Neural cell (in vitro differentiated cells): Measurements from ENCODE around the gene TRPM8. TPM values are rescaled to one million over a fixed set of nuclear protein-coding genes. Genes with fewer than 3 reads are reported as not detected.

Experiments used
- H2AFZ ChIP-seq: fragments of 200-600, 300-800 bp; sonication (generic), shearing (Covaris generic); 2 replicates; pipeline ENCODE4 v1.6.0; 2014; ENCODE audit warnings: low read depth, mild to moderate bottlenecking, antibody characterized with exemption, low read length, moderate library complexity
- H3F3A ChIP-seq: fragments of 200-600 bp; shearing (Covaris generic); 2 replicates; pipeline ENCODE4 v1.6.1; 2016; ENCODE audit warnings: mild to moderate bottlenecking, moderate library complexity, mixed read lengths, antibody characterized with exemption, low read length; ENCODE audit not compliant: insufficient read depth, poor library complexity, severe bottlenecking
- H3K27ac ChIP-seq: fragments of 200-600, 300-800 bp; sonication (generic), shearing (Covaris generic); 2 replicates; pipeline ENCODE4 v1.5.1; 2014; ENCODE audit warnings: mild to moderate bottlenecking, low read length, moderate library complexity
- H3K27me3 ChIP-seq: fragments of 300-800, 200-600 bp; sonication (generic), shearing (Covaris generic); 2 replicates; pipeline ENCODE4 v1.6.0; 2014; ENCODE audit warnings: mild to moderate bottlenecking, low read depth, low read length, moderate library complexity; ENCODE audit not compliant: insufficient read depth
- H3K36me3 ChIP-seq: fragments of 300-800, 200-600 bp; sonication (generic), shearing (Covaris generic); 2 replicates; pipeline ENCODE4 v1.5.1; 2014; ENCODE audit warnings: mild to moderate bottlenecking, antibody characterized with exemption, low read length, moderate library complexity; ENCODE audit not compliant: insufficient read depth
- H3K4me2 ChIP-seq: fragments of 300-800, 200-600 bp; sonication (generic), shearing (Covaris generic); 2 replicates; pipeline ENCODE4 v1.6.0; 2014; ENCODE audit warnings: mild to moderate bottlenecking, low read length
- H3K4me3 ChIP-seq: fragments of 300-800, 200-600 bp; sonication (generic), shearing (Covaris generic); 2 replicates; pipeline ENCODE4 v1.5.1; 2014; ENCODE audit warnings: mild to moderate bottlenecking, low read length, moderate library complexity
- H3K79me2 ChIP-seq: fragments of 200-600 bp; shearing (Covaris generic); replicated peaks from 2 replicates; pipeline ENCODE4 v1.6.0; 2014; ENCODE audit warnings: mild to moderate bottlenecking, low read length, moderate library complexity; ENCODE audit not compliant: insufficient read depth
- H3K9ac ChIP-seq: fragments of 300-800, 200-600 bp; sonication (generic), shearing (Covaris generic); 2 replicates; pipeline ENCODE4 v1.6.1; 2016; ENCODE audit warnings: mild to moderate bottlenecking, low read length, mixed read lengths
- H3K9me2 ChIP-seq: fragments of 200-600 bp; shearing (Covaris generic); 2 replicates; pipeline ENCODE4 v1.6.1; 2016; ENCODE audit warnings: mild to moderate bottlenecking, low read length, mixed read lengths; ENCODE audit not compliant: insufficient read depth
- H3K9me3 ChIP-seq: fragments of 200-600, 300-800 bp; sonication (generic), shearing (Covaris generic); 2 replicates; pipeline ENCODE4 v1.6.1; 2016; ENCODE audit warnings: mild to moderate bottlenecking, mixed run types, low read length, moderate library complexity, mixed read lengths
- H4K20me1 ChIP-seq: fragments of 200-600 bp; shearing (Covaris generic); 2 replicates; pipeline ENCODE4 v1.6.1; 2016; ENCODE audit warnings: mild to moderate bottlenecking, mixed run types; ENCODE audit not compliant: insufficient read depth
- EP300 ChIP-seq: fragments of 450-650 bp; conservative IDR thresholded peaks from 2 replicates; pipeline ENCODE4 v1.6.1; 2014; ENCODE audit warnings: antibody characterized with exemption, mild to moderate bottlenecking, moderate library complexity; ENCODE audit not compliant: poor library complexity, severe bottlenecking
- EZH2 ChIP-seq: fragments of 200-600, 300-800 bp; shearing (Covaris generic), sonication (generic); IDR thresholded peaks from 2 replicates; pipeline ENCODE4 v1.6.1; 2014; ENCODE audit warnings: antibody characterized with exemption, low read length, borderline replicate concordance, mild to moderate bottlenecking; ENCODE audit not compliant: insufficient read depth, poor library complexity, severe bottlenecking
- MXI1 ChIP-seq: fragments of 450-650 bp; conservative IDR thresholded peaks from 2 replicates; pipeline ENCODE4 v1.6.1; 2014; ENCODE audit warnings: antibody characterized with exemption, mild to moderate bottlenecking; ENCODE audit not compliant: poor library complexity, severe bottlenecking
- POLR2AphosphoS5 ChIP-seq: IDR thresholded peaks from 2 replicates; pipeline ENCODE4 v1.6.1; 2012
- RAD21 ChIP-seq: fragments of 450-650 bp; conservative IDR thresholded peaks from 2 replicates; pipeline ENCODE4 v1.6.1; 2014; ENCODE audit warnings: antibody characterized with exemption, mild to moderate bottlenecking, moderate library complexity
- REST ChIP-seq: IDR thresholded peaks from 2 replicates; pipeline ENCODE4 v1.6.1; 2012; ENCODE audit warnings: borderline replicate concordance
- SMC3 ChIP-seq: fragments of 450-650 bp; conservative IDR thresholded peaks from 2 replicates; pipeline ENCODE4 v1.6.1; 2014; ENCODE audit warnings: antibody characterized with exemption, mild to moderate bottlenecking, moderate library complexity; ENCODE audit not compliant: poor library complexity
- TAF1 ChIP-seq: IDR thresholded peaks from 2 replicates; pipeline ENCODE4 v1.6.1; 2012; ENCODE audit warnings: low read depth
- polyA plus RNA-seq: library from polyadenylated mRNA; depleted of rRNA; stranded (reverse); fragments of >200 nt; gene quantifications from 2 replicates; pipeline ENCODE4 v1.2.3, GENCODE V29; 2014
- TF ChIP-seq, protein P1 (sequence below): fragments of 450-650 bp; IDR thresholded peaks from 2 replicates; pipeline ENCODE4 v1.5.1; 2014; ENCODE audit warnings: antibody characterized with exemption, mild to moderate bottlenecking, moderate library complexity; ENCODE audit not compliant: poor library complexity, severe bottlenecking

The TRPM8 gene
- polyA plus RNA-seq, 1 donor from 2014 or later = not detected

GRCh38 chr2:233982421-233983121, 65.4 kb downstream of the TRPM8 start:
- H3K4me3 ChIP-seq = no peak overlapping the region
- H3K9ac ChIP-seq = no peak overlapping the region
- H2AFZ ChIP-seq = no peak overlapping the region
- TF ChIP-seq SMC3 = no peak
- no peaks in the 10 kb centered on the region for H3K9me3 ChIP-seq
- no peaks in the 10 kb centered on the region for H3K27me3 ChIP-seq
- no peaks in the 10 kb centered on the region for H3K79me2 ChIP-seq
- no peaks in the 10 kb centered on the region for H4K20me1 ChIP-seq
- H3K27ac ChIP-seq = no peak overlapping the region
- no peaks in the 10 kb centered on the region for H3F3A ChIP-seq
- no peaks in the 10 kb centered on the region for H3K36me3 ChIP-seq
- H3K4me2 ChIP-seq = no peak overlapping the region
- H3K9me2 ChIP-seq = no peaks in the 10 kb centered on the region

- Histone ChIP-seq H3K27ac (no peak overlapping the region), H3K9me2 (no peaks in the 10 kb centered on the region), H3K9me3 (no peaks in the 10 kb centered on the region), H3K27me3 (no peaks in the 10 kb centered on the region), H3K4me2 (no peak overlapping the region), H3K36me3 (no peaks in the 10 kb centered on the region), H4K20me1 (no peaks in the 10 kb centered on the region), H3K79me2 (no peaks in the 10 kb centered on the region), H3K4me3 (no peak overlapping the region), H3F3A (no peaks in the 10 kb centered on the region), H2AFZ (no peak overlapping the region), H3K9ac (no peak overlapping the region)
- TF ChIP-seq, protein P1, sequence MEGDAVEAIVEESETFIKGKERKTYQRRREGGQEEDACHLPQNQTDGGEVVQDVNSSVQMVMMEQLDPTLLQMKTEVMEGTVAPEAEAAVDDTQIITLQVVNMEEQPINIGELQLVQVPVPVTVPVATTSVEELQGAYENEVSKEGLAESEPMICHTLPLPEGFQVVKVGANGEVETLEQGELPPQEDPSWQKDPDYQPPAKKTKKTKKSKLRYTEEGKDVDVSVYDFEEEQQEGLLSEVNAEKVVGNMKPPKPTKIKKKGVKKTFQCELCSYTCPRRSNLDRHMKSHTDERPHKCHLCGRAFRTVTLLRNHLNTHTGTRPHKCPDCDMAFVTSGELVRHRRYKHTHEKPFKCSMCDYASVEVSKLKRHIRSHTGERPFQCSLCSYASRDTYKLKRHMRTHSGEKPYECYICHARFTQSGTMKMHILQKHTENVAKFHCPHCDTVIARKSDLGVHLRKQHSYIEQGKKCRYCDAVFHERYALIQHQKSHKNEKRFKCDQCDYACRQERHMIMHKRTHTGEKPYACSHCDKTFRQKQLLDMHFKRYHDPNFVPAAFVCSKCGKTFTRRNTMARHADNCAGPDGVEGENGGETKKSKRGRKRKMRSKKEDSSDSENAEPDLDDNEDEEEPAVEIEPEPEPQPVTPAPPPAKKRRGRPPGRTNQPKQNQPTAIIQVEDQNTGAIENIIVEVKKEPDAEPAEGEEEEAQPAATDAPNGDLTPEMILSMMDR = no peak
- no peak for TF ChIP-seq EP300
- TF ChIP-seq POLR2AphosphoS5 = no peak
Observed at GRCh38 chr2:233983445-233983844, 66.3 kb downstream of the TRPM8 start.

GRCh38 chr2:233988581-233988980, 71.4 kb downstream of the TRPM8 start:
- TF ChIP-seq EZH2 = no peak
- no peak for TF ChIP-seq EP300
- TF ChIP-seq, protein P1 = no peak
- no peak for TF ChIP-seq REST
- TF ChIP-seq POLR2AphosphoS5 = no peak
- TF ChIP-seq TAF1 = no peak
- TF ChIP-seq SMC3 = no peak
- no peak for TF ChIP-seq RAD21
- TF ChIP-seq MXI1 = no peak
- no peaks in the 10 kb centered on the region for H4K20me1 ChIP-seq
- no peaks in the 10 kb centered on the region for H3K36me3 ChIP-seq
- H3K27ac ChIP-seq = no peak overlapping the region
- no peaks in the 10 kb centered on the region for H3F3A ChIP-seq
- H3K79me2 ChIP-seq = no peaks in the 10 kb centered on the region
- no peaks in the 10 kb centered on the region for H3K9me2 ChIP-seq
- H2AFZ ChIP-seq = no peak overlapping the region
- H3K9ac ChIP-seq = no peak overlapping the region
- H3K4me3 ChIP-seq = no peak overlapping the region
- no peaks in the 10 kb centered on the region for H3K27me3 ChIP-seq
- H3K4me2 ChIP-seq = no peak overlapping the region
- H3K9me3 ChIP-seq = no peaks in the 10 kb centered on the region
